C4-2B (cell line): ENCODE results near the gene MOV10.

ENCODE experiments used
- H3K27ac ChIP-seq: fragments of 450-650 bp; 2 replicates; pipeline ENCODE4 v1.5.1; 2017
- CTCF ChIP-seq: fragments of 450-650 bp; conservative IDR thresholded peaks from 2 replicates; pipeline ENCODE4 v1.5.1; 2017; ENCODE audit warnings: mild to moderate bottlenecking
- ZFX ChIP-seq: fragments of 450-650 bp; IDR thresholded peaks from 2 replicates; pipeline ENCODE4 v1.6.1; 2017

The MOV10 gene

DNA sequence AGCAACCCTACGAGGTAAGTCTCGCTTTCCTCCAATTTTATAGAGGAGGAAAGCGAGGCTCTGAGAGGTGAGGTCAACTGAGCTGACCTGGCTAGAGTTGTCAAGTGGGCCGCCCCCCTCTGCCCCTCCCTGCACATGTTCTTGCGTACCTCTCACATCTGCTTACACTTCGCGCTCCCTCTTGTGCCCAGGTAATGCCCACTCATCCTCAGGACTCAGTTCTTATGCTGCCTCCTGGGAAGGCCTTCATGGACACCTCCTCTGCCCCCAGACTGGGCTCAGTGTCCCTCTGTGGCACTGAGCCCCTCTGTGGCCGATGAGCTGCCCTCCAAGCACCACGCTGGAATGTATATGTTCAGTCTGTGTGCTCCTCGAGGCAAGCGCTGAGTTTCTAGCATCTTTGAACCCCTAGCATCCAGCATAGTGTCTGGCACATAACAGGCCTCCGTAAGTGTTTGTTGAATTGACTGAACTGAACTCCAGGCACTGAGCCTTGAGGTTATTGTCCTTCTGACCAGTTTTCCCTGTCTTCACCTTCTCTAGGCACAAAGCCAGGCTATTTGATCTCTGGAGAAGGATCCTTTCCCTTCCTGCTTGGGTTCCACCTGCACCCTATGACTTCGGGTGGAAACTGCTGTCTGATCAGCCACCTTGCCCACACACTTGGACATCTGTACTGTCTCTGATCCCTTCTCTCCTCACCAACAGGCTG lies 13.5 kb downstream of the MOV10 start:
- peak overlapping the region; percentile 72 for H3K27ac ChIP-seq

GRCh38 chr1:112688781-112689193 lies 14.3 kb downstream of the MOV10 start:
- peak overlapping the region; percentile 72 for H3K27ac ChIP-seq
- TF ChIP-seq ZFX: no peak
- no peak for TF ChIP-seq CTCF

More for the DNA sequence above, 13.5 kb downstream of the MOV10 start:
- no peak for TF ChIP-seq CTCF
- no peak for TF ChIP-seq ZFX

- TF ChIP-seq ZFX: no peak
- no peak for TF ChIP-seq CTCF
- H3K27ac ChIP-seq: peak overlapping the region; percentile 72
Observed at GRCh38 chr1:112689196-112689841, 14.9 kb downstream of the MOV10 start.

- TF ChIP-seq CTCF (no peak), ZFX (no peak)
Observed at GRCh38 chr1:112689842-112690237, 15.4 kb downstream of the MOV10 start.

GRCh38 chr1:112692681-112693080 lies 18.2 kb downstream of the MOV10 start:
- TF ChIP-seq ZFX (no peak), CTCF (no peak)
- no peak overlapping the region for H3K27ac ChIP-seq

More at GRCh38 chr1:112689842-112690237, 15.4 kb downstream of the MOV10 start:
- peak overlapping the region; percentile 72 for H3K27ac ChIP-seq

DNA sequence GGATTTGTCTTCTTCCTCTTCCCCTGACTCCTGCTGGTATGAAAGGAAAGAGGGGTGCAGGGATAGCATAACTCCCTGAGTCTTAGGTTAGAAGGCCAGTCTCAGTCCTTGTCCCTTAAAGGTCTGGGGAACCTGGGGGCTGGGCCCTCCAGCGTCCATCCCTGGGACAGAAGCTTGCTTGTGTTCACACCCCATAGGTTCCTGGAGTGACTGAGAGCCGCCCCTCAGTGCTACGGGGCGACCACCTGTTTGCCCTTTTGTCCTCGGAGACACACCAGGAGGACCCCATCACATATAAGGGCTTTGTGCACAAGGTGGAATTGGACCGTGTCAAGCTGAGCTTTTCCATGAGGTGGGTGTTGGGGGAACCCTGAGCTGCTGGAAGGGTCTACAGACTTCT lies 19.4 kb downstream of the MOV10 start:
- no peak overlapping the region for H3K27ac ChIP-seq
- TF ChIP-seq CTCF (no peak), ZFX (no peak)

DNA sequence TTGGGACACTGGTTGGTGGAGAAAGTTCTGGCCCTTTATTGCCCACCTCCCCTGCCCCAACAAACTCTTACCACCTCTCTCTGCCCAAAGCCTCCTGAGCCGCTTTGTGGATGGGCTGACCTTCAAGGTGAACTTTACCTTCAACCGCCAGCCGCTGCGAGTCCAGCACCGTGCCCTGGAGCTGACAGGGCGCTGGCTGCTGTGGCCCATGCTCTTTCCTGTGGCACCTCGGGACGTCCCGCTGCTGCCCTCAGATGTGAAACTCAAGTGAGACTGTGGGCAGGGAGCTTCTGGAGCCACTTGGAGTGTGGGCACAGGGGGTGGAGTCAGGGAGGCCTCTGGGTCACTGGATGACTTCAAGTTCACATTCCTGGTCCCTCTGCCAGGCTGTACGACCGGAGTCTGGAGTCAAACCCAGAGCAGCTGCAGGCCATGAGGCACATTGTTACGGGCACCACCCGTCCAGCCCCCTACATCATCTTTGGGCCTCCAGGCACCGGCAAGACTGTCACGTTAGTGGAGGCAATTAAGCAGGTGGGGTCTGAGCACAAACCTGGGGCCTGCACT lies 20.0 kb downstream of the MOV10 start:
- TF ChIP-seq CTCF: no peak
- TF ChIP-seq ZFX: no peak
- no peak overlapping the region for H3K27ac ChIP-seq
